HepG2 (cell line): ENCODE measurements around the gene SLC16A13. TPM values are rescaled to one million over a fixed set of nuclear protein-coding genes. Genes with fewer than 3 reads are reported as not detected.

Source experiments
- ATAC-seq: fragments of 200-7000 bp; cut with Tn5 transposase; 3 replicates; pipeline ENCODE4 v1.9.1; 2020; ENCODE audit warnings: mild to moderate bottlenecking, moderate library complexity
- BruUV-seq: library from RNA; stranded (reverse); fragments of 400-500 nt; replicated peaks from 2 replicates; lab custom pipeline; 2021; lab: Mats Ljungman, UMichigan
- CTCF ChIA-PET: fragments of 300-600 bp; formaldehyde crosslinking; extraction: SDS; loops from one replicate; lab custom pipeline; 2021; ENCODE audit warnings: low total read pairs, inconsistent platforms, low intra/inter-chr PET ratio; lab: Yijun Ruan, JAX
- POLR2A ChIA-PET: fragments of 350-600 bp; sonication (Branson Sonifier 250); formaldehyde crosslinking; loops from one replicate; lab custom pipeline; 2020; ENCODE audit warnings: antibody characterized with exemption, inconsistent platforms; lab: Yijun Ruan, JAX
- DNase-seq: peaks from one replicate; pipeline ENCODE4 v3.0.0-alpha.2; 2015; ENCODE audit warnings: low spot score
- FAIRE-seq: peaks from 3 replicates; lab custom pipeline; 2011; peaks lifted over from hg19 to GRCh38; lab: Jason Lieb, UNC
- H2AFZ ChIP-seq: one replicate; pipeline ENCODE4 v1.6.1; 2011; ENCODE audit warnings: low read length, inconsistent platforms
- H3K27ac ChIP-seq: fragments of 300-600 bp; 3 replicates; pipeline ENCODE4 v1.8.0; 2011; ENCODE audit warnings: mixed run types, mild to moderate bottlenecking, mixed read lengths, low read length, inconsistent platforms; ENCODE audit not compliant: insufficient read depth; ENCODE audit errors: extremely low read length
- H3K27me3 ChIP-seq, 2 experiments: fragments of 200-600 bp in 1 of 2; 2 replicates in 1 of 2; 3 replicates in 1 of 2; pipeline versions ENCODE4 v1.6.0 to v1.8.0; 2011; ENCODE audit warnings: low read length in 2 of 2, mild to moderate bottlenecking in 2 of 2, moderate library complexity in 2 of 2, inconsistent platforms in 1 of 2; ENCODE audit not compliant: insufficient read depth in 2 of 2, control insufficient read depth in 1 of 2
- H3K36me3 ChIP-seq, 2 experiments: fragments of 200-600 bp in 1 of 2; replicated peaks in 1 of 2; 2 replicates in 1 of 2; 3 replicates in 1 of 2; pipeline versions ENCODE4 v1.5.1 to v1.8.0; 2011; ENCODE audit warnings: low read length in 2 of 2, inconsistent platforms in 1 of 2; ENCODE audit not compliant: insufficient read depth in 2 of 2, control insufficient read depth in 1 of 2
- H3K4me1 ChIP-seq: 2 replicates; pipeline ENCODE4 v1.5.1; 2012; ENCODE audit warnings: low read length, inconsistent platforms; ENCODE audit not compliant: insufficient read depth
- H3K4me2 ChIP-seq: 2 replicates; pipeline ENCODE4 v1.6.0; 2011; ENCODE audit warnings: low read depth, low read length, inconsistent platforms
- H3K4me3 ChIP-seq, 3 experiments: fragments of 200-600 bp in 1 of 3; sonication (generic), shearing (Covaris generic) in 1 of 3; replicated peaks in 1 of 3; 2 replicates each; pipeline ENCODE4 v1.5.1; 2011 to 2016; ENCODE audit warnings: low read length in 3 of 3, inconsistent platforms in 2 of 3, low read depth in 2 of 3, mild to moderate bottlenecking in 2 of 3, control low read depth in 1 of 3, mixed read lengths in 1 of 3; ENCODE audit not compliant: insufficient read depth in 1 of 3
- H3K79me2 ChIP-seq: one replicate; pipeline ENCODE4 v1.6.1; 2011; ENCODE audit warnings: low read length, inconsistent platforms; ENCODE audit not compliant: insufficient read depth
- H3K9ac ChIP-seq: 2 replicates; pipeline ENCODE4 v1.6.0; 2011; ENCODE audit warnings: mild to moderate bottlenecking, low read depth, low read length, inconsistent platforms; ENCODE audit not compliant: insufficient read depth
- H3K9me3 ChIP-seq: 2 replicates; pipeline ENCODE4 v1.5.1; 2012; ENCODE audit warnings: mild to moderate bottlenecking, low read length
- H4K20me1 ChIP-seq: 2 replicates; pipeline ENCODE4 v1.6.0; 2011; ENCODE audit warnings: inconsistent platforms, mild to moderate bottlenecking, low read length, moderate library complexity; ENCODE audit not compliant: insufficient read depth
- DNMT1 ChIP-seq: sonication (generic); formaldehyde crosslinking; IDR thresholded peaks from 2 replicates; pipeline ENCODE4 v1.5.1; 2020; ENCODE audit warnings: mild to moderate bottlenecking, missing genetic modification reagents
- DR1 ChIP-seq: sonication (generic); formaldehyde crosslinking; IDR thresholded peaks from 2 replicates; pipeline ENCODE4 v1.8.0; 2021; ENCODE audit warnings: mild to moderate bottlenecking, missing genetic modification reagents, inconsistent platforms
- DZIP1 ChIP-seq: sonication (generic); formaldehyde crosslinking; IDR thresholded peaks from 2 replicates; pipeline ENCODE4 v1.5.0; 2020; ENCODE audit warnings: mild to moderate bottlenecking, missing genetic modification reagents
- E2F5 ChIP-seq: sonication (generic); formaldehyde crosslinking; conservative IDR thresholded peaks from 2 replicates; pipeline ENCODE4 v1.4.0; 2020; ENCODE audit warnings: missing genetic modification reagents
- EEA1 ChIP-seq: sonication (generic); formaldehyde crosslinking; IDR thresholded peaks from 2 replicates; pipeline ENCODE4 v1.5.1; 2020; ENCODE audit warnings: mild to moderate bottlenecking, missing genetic modification reagents, borderline replicate concordance
- HDAC1 ChIP-seq: sonication (generic); formaldehyde crosslinking; IDR thresholded peaks from 2 replicates; pipeline ENCODE4 v1.5.1; 2020; ENCODE audit warnings: mild to moderate bottlenecking, missing genetic modification reagents
- KLF12 ChIP-seq: sonication (generic); formaldehyde crosslinking; IDR thresholded peaks from 2 replicates; pipeline ENCODE4 v1.4.0; 2020; ENCODE audit warnings: missing genetic modification reagents, borderline replicate concordance
- MED8 ChIP-seq: sonication (generic); formaldehyde crosslinking; IDR thresholded peaks from 2 replicates; pipeline ENCODE4 v1.8.1; 2023; ENCODE audit warnings: mild to moderate bottlenecking, missing genetic modification reagents; ENCODE audit not compliant: insufficient replicate concordance
- NFATC3 ChIP-seq: sonication (generic); formaldehyde crosslinking; IDR thresholded peaks from 2 replicates; pipeline ENCODE4 v1.5.1; 2020; ENCODE audit warnings: mild to moderate bottlenecking, missing genetic modification reagents
- NR2C2 ChIP-seq: sonication (generic); formaldehyde crosslinking; IDR thresholded peaks from 2 replicates; pipeline ENCODE4 v1.4.0; 2020; ENCODE audit warnings: missing genetic modification reagents, mild to moderate bottlenecking, moderate library complexity, borderline replicate concordance
- PHF21A ChIP-seq: sonication (generic); formaldehyde crosslinking; IDR thresholded peaks from 2 replicates; pipeline ENCODE4 v1.5.0; 2020; ENCODE audit warnings: mild to moderate bottlenecking, missing genetic modification reagents
- SMAD1 ChIP-seq: sonication (generic); formaldehyde crosslinking; IDR thresholded peaks from 2 replicates; pipeline ENCODE4 v1.4.0; 2020; ENCODE audit warnings: missing genetic modification reagents, low read depth, mild to moderate bottlenecking, borderline replicate concordance
- SRY ChIP-seq: sonication (generic); formaldehyde crosslinking; IDR thresholded peaks from 2 replicates; pipeline ENCODE4 v1.8.0; 2022; ENCODE audit warnings: mild to moderate bottlenecking, missing genetic modification reagents
- TEF ChIP-seq: sonication (generic); formaldehyde crosslinking; IDR thresholded peaks from 2 replicates; pipeline ENCODE4 v1.5.0; 2020; ENCODE audit warnings: missing genetic modification reagents
- ZNF510 ChIP-seq: sonication (generic); formaldehyde crosslinking; IDR thresholded peaks from 2 replicates; pipeline ENCODE4 v1.4.0; 2020; ENCODE audit warnings: low read depth, mild to moderate bottlenecking, missing genetic modification reagents
- WGBS: methylation state at CpG from one replicate; pipeline ENCODE4 v1.1.6; 2017; ENCODE audit warnings: low lambda C conversion rate; 5-methylcytosine and 5-hydroxymethylcytosine counted together
- in situ Hi-C: cut with HindIII; loops from 2 replicates; pipeline ENCODE4 v1.10.0; 2017; ENCODE audit warnings: low pct_unique_long_range_greater_than_20kb; ENCODE audit not compliant: extremely low pct_ligation_motif_present
- intact Hi-C: fragments of 100-400 bp; cut with micrococcal nuclease; formaldehyde crosslinking; loops from one replicate; pipeline ENCODE4 v1.10.0; 2022; ENCODE audit not compliant: unreplicated experiment
- polyA plus RNA-seq, 8 experiments: library from polyadenylated mRNA; depleted of rRNA in 3 of 8; stranded (reverse) in 7 of 8; unstranded in 1 of 8; fragments of >200 nt; fragmentation: Illumina TruSeq in 4 of 8; extraction: Trizol in 4 of 8; gene quantifications; 2 replicates each; pipeline versions ENCODE4 v1.2.1 to v1.2.3, GENCODE V29; 2011 to 2016; ENCODE audit warnings: low read depth in 4 of 8, missing spikeins in 1 of 8, mixed read lengths in 1 of 8; ENCODE audit not compliant: insufficient read depth in 1 of 8
- total RNA-seq, 5 experiments: library from RNA; depleted of rRNA; stranded (reverse); fragments of >200 nt; fragmentation: Illumina TruSeq; extraction: Trizol; gene quantifications; 2 replicates each; pipeline ENCODE4 v1.2.3, GENCODE V29; 2016; ENCODE audit warnings: low read depth in 1 of 5

SLC16A13 gene
- total and polyA plus RNA-seq, 2 of the 13 experiments (the other 11 are each of a cell fraction or from before 2014, with no cell fraction given), result 2.2 to 3.0 TPM

GRCh38 chr17:7080456-7081041, 44.7 kb downstream of the SLC16A13 start:
- Histone ChIP-seq H3K4me2 (no peak overlapping the region), H3K27ac (no peak overlapping the region), H3K9ac (no peak overlapping the region), H2AFZ (no peak overlapping the region), H3K9me3 (no peaks in the 10 kb centered on the region), H3K27me3 (peaks cover 0 to 2% of the 10 kb centered on the region in 2 experiments; a peak in 3 of 5 replicates), H3K4me1 (peaks cover 14% of the 10 kb centered on the region), H3K36me3 (no peaks in the 10 kb centered on the region), H3K79me2 (no peaks in the 10 kb centered on the region), H4K20me1 (no peaks in the 10 kb centered on the region), H3K4me3 (no peak overlapping the region)
- no TSS peak for BruUV-seq
- TF ChIP-seq SMAD1 (CRISPR knock-in tag) (no peak), NFATC3 (no peak), SRY (CRISPR knock-in tag) (no peak), E2F5 (CRISPR knock-in tag) (no peak), DZIP1 (CRISPR knock-in tag) (no peak), MED8 (CRISPR knock-in tag) (no peak), TEF (CRISPR knock-in tag) (no peak), HDAC1 (CRISPR knock-in tag) (no peak), ZNF510 (CRISPR knock-in tag) (no peak), DNMT1 (CRISPR knock-in tag) (no peak), KLF12 (CRISPR knock-in tag) (no peak), NR2C2 (no peak), EEA1 (CRISPR knock-in tag) (no peak), PHF21A (CRISPR knock-in tag) (no peak), DR1 (no peak)
- intact Hi-C loops (no loop called here), in situ Hi-C loops (no loop called here)
- ChIA-PET POLR2A (no interaction called here), CTCF (no interaction called here)
- ATAC-seq (no peak), FAIRE-seq (no peak), DNase-seq (no peak)
- 69% methylated on average over 10 of the region's 10 CpGs for WGBS
